Subcutaneous adipose tissue (tissue), 4 donors: ENCODE data around the gene ZBTB49. TPM values are rescaled to one million over a fixed set of nuclear protein-coding genes. Genes with fewer than 3 reads are reported as not detected.

ENCODE experiments used
- total RNA-seq, 4 donors: library from RNA; depleted of rRNA; stranded (reverse); fragments of >200 nt; gene quantifications; one replicate each; pipeline ENCODE4 v1.1.0, GENCODE V29; 2016
- TF ChIP-seq, protein P1 (sequence below): fragments of 450-650 bp; IDR thresholded peaks from one replicate; pipeline ENCODE4 v1.5.1; 2016; ENCODE audit warnings: low read depth, mild to moderate bottlenecking, control low read depth, antibody characterized with exemption, moderate library complexity

Gene ZBTB49
- total RNA-seq, 4 donors from 2014 or later = 1.9 to 7.0 (median 4.0) TPM

GRCh38 chr4:4302001-4302400, 11.9 kb downstream of the ZBTB49 start:
- TF ChIP-seq, protein P1, sequence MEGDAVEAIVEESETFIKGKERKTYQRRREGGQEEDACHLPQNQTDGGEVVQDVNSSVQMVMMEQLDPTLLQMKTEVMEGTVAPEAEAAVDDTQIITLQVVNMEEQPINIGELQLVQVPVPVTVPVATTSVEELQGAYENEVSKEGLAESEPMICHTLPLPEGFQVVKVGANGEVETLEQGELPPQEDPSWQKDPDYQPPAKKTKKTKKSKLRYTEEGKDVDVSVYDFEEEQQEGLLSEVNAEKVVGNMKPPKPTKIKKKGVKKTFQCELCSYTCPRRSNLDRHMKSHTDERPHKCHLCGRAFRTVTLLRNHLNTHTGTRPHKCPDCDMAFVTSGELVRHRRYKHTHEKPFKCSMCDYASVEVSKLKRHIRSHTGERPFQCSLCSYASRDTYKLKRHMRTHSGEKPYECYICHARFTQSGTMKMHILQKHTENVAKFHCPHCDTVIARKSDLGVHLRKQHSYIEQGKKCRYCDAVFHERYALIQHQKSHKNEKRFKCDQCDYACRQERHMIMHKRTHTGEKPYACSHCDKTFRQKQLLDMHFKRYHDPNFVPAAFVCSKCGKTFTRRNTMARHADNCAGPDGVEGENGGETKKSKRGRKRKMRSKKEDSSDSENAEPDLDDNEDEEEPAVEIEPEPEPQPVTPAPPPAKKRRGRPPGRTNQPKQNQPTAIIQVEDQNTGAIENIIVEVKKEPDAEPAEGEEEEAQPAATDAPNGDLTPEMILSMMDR = no peak

DNA sequence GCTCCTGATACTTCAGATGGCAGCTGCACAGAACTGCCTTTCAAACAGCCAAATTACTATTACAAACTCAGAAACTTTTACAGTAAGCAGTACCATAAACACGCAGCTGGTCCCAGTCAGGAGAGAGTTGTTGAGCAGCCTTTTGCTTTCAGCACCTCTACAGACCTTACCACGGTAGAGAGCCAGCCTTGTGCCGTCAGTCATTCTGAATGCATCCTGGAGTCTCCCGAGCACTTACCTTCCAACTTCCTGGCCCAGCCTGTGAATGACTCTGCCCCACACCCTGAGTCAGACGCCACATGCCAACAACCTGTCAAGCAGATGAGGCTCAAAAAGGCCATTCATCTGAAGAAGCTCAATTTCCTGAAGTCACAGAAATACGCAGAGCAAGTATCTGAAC, 12.4 kb downstream of the ZBTB49 start:
- TF ChIP-seq, protein P1 = no peak

- TF ChIP-seq, protein P1 = no peak
Observed at GRCh38 chr4:4306920-4307319, 16.9 kb downstream of the ZBTB49 start.

- TF ChIP-seq, protein P1 = no peak
Observed at GRCh38 chr4:4308800-4309441, 18.9 kb downstream of the ZBTB49 start.

DNA sequence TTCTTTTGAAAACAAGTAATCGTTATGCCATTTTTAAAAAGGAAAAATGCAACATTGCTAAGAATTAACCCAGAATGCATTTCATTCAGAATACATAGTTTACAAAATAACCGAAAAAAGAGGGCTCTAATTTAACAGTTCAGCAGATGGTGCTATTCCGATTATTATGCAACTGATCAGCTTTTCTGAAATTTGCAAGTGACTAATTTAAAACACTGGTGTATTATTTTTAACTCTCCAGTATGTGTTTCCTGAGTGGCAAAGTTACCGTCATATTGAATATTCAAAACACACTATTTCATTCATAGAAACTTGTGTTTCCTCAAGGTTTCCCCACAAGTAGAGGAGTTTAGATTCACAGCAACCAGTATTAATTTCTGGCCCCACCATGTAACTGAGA, 21.1 kb downstream of the ZBTB49 start:
- TF ChIP-seq, protein P1 = no peak

GRCh38 chr4:4315461-4316149, 25.6 kb downstream of the ZBTB49 start:
- TF ChIP-seq, protein P1 = no peak

- TF ChIP-seq, protein P1 = no peak
Observed at GRCh38 chr4:4316150-4316495, 26.1 kb downstream of the ZBTB49 start.
